ENCODE results near the gene BTG4. TPM values are rescaled to one million over a fixed set of nuclear protein-coding genes. Genes with fewer than 3 reads are reported as not detected.
A peak's percentile ranks its signal among the peaks of the same experiment; 100 is the strongest.

BTG4 gene
- total RNA-seq, 3 donors from 2014 or later: not detected

GRCh38 chr11:111447931-111448330, 64.3 kb downstream of the BTG4 start:
- Histone ChIP-seq H3K27me3 (no peaks in the 10 kb centered on the region), H3K9me3 (no peaks in the 10 kb centered on the region), H3K4me3 (no peak overlapping the region), H3K27ac (no peak overlapping the region), H3K4me1 (no peaks in the 10 kb centered on the region), H3K36me3 (no peaks in the 10 kb centered on the region)
- intact Hi-C loops (cut with DNase I; ENCODE audit: low total_unique reads): no loop called here
- DNase-seq (ENCODE audit: low spot score in 2 of 2): no peak
- TF ChIP-seq CTCF (IDR thresholded peaks at IDR 0.05): no peak
- no peak for TF ChIP-seq POLR2A (IDR thresholded peaks at IDR 0.05)
- TF ChIP-seq POLR2AphosphoS5 (IDR thresholded peaks at IDR 0.05): no peak

GRCh38 chr11:111447112-111447471, 65.1 kb downstream of the BTG4 start:
- no peaks in the 10 kb centered on the region for H3K36me3 ChIP-seq
- DNase-seq (ENCODE audit: low spot score in 2 of 2): no peak
- intact Hi-C loops (cut with DNase I; ENCODE audit: low total_unique reads): no loop called here
- no peak overlapping the region for H3K27ac ChIP-seq
- no peaks in the 10 kb centered on the region for H3K27me3 ChIP-seq
- no peak overlapping the region for H3K4me3 ChIP-seq
- TF ChIP-seq POLR2A (IDR thresholded peaks at IDR 0.05) (no peak), POLR2AphosphoS5 (IDR thresholded peaks at IDR 0.05) (no peak)
- H3K9me3 ChIP-seq: no peaks in the 10 kb centered on the region
- no peaks in the 10 kb centered on the region for H3K4me1 ChIP-seq

- Histone ChIP-seq H3K27me3 (no peaks in the 10 kb centered on the region), H3K9me3 (no peaks in the 10 kb centered on the region), H3K4me3 (no peak overlapping the region), H3K4me1 (no peaks in the 10 kb centered on the region), H3K27ac (no peak overlapping the region), H3K36me3 (no peaks in the 10 kb centered on the region)
- intact Hi-C loops (cut with DNase I; ENCODE audit: low total_unique reads): no loop called here
- DNase-seq (ENCODE audit: low spot score in 2 of 2): peak in 1 of 2 donors; percentile 70
- peak in 2 of 3 donors; percentile 87 to 91 for TF ChIP-seq CTCF (IDR thresholded peaks at IDR 0.05)
- TF ChIP-seq POLR2AphosphoS5 (IDR thresholded peaks at IDR 0.05): peak in 2 of 3 donors; percentile 43 to 69
- no peak for TF ChIP-seq POLR2A (IDR thresholded peaks at IDR 0.05)
Observed at GRCh38 chr11:111446404-111447111, 65.6 kb downstream of the BTG4 start.

- H3K4me3 ChIP-seq: no peak overlapping the region
Observed at GRCh38 chr11:111445586-111445985, 66.6 kb downstream of the BTG4 start.

More at GRCh38 chr11:111445586-111445985, 66.6 kb downstream of the BTG4 start:
- H3K9me3 ChIP-seq: no peaks in the 10 kb centered on the region
- H3K27ac ChIP-seq: peak overlapping the region; percentile 16 to 34
- DNase-seq (ENCODE audit: low spot score in 2 of 2): no peak
- H3K4me1 ChIP-seq: no peaks in the 10 kb centered on the region
- H3K36me3 ChIP-seq: no peaks in the 10 kb centered on the region
- no peaks in the 10 kb centered on the region for H3K27me3 ChIP-seq
- intact Hi-C loops (cut with DNase I; ENCODE audit: low total_unique reads): no loop called here
- TF ChIP-seq POLR2AphosphoS5 (IDR thresholded peaks at IDR 0.05): no peak
- no peak for TF ChIP-seq CTCF (IDR thresholded peaks at IDR 0.05)
- no peak for TF ChIP-seq POLR2A (IDR thresholded peaks at IDR 0.05)

Other genes with a start within 250 kb of the BTG4 start
- 1 to 10 TPM; 1.4 to 3.6 (median 1.6) TPM for gene POU2AF3, start 213.8 kb downstream of the BTG4 start, total RNA-seq
- gene POU2AF1, start 133.1 kb downstream of the BTG4 start, total RNA-seq: 1 to 10 TPM in 2 of 3 donors, under 1 TPM in 1; 0.16 to 5.6 (median 3.5) TPM
- gene HOATZ, start 2.4 kb upstream of the BTG4 start, total RNA-seq: not detected
- 10 to 100 TPM in 2 of 3 donors, 1 to 10 TPM in 1; 2.1 to 21.3 (median 19.9) TPM for gene LAYN, start 28.3 kb upstream of the BTG4 start, total RNA-seq
- gene SIK2, start 90.1 kb upstream of the BTG4 start, total RNA-seq: 10 to 100 TPM; 19.0 to 56.6 (median 30.7) TPM